Measurements from ENCODE around the gene MYH15. TPM values are rescaled to one million over a fixed set of nuclear protein-coding genes. Genes with fewer than 3 reads are reported as not detected.

MYH15 gene
- total and polyA plus RNA-seq, 2 of the 4 experiments (the other 2 are of a cell fraction) = 0.10 to 0.36 TPM

- dilution Hi-C loops (cut with HindIII; ENCODE audit: low sequenced_read_pairs, unreplicated experiment) = no loop called here
- no CpG with 5 or more reads among the region's 1 CpG for WGBS, 2 experiments (ENCODE audit: extremely low coverage in 2 of 2, insufficient read length in 1 of 2)
Observed at GRCh38 chr3:108497271-108497670, 13.1 kb downstream of the MYH15 start.

More at GRCh38 chr3:108497271-108497670, 13.1 kb downstream of the MYH15 start:
- ChIA-PET POLR2A (ENCODE audit: unreplicated experiment) (no interaction called here), CTCF (no interaction called here)
- Histone ChIP-seq H4K8ac (ENCODE audit: low read depth in 2 of 2, low read length in 2 of 2) (no peak overlapping the region), H4K20me1 (ENCODE audit: insufficient read depth, low read length) (no peaks in the 10 kb centered on the region), H3K36me3 (ENCODE audit: control insufficient read depth, insufficient read depth, low read length) (no peaks in the 10 kb centered on the region), H3K4me2 (ENCODE audit: low read depth, low read length) (no peak overlapping the region), H3K4me1 (ENCODE audit: control insufficient read depth, insufficient read depth, low read length) (no peaks in the 10 kb centered on the region), H3K56ac (ENCODE audit: extremely low read depth, insufficient read depth, low read length) (no peak overlapping the region), H2BK120ac (ENCODE audit: low read depth, low read length) (no peak overlapping the region), H3K9ac (ENCODE audit: low read depth, low read length) (no peak overlapping the region), H3K23ac (ENCODE audit: low read depth, low read length) (no peak overlapping the region), H3K27ac (ENCODE audit: insufficient read depth, low read length) (no peak overlapping the region), H3K27me3 (ENCODE audit: control insufficient read depth, insufficient read depth, low read length) (no peaks in the 10 kb centered on the region), H3K18ac (ENCODE audit: low read depth, low read length) (no peak overlapping the region), H3K4ac (ENCODE audit: low read depth, low read length) (no peak overlapping the region), H2AFZ (replicated peaks; ENCODE audit: low read length, poor library complexity) (no peak overlapping the region), H4K5ac (ENCODE audit: low read depth, low read length) (no peak overlapping the region), H2BK15ac (ENCODE audit: low read depth, low read length) (no peak overlapping the region), H3K9me1 (ENCODE audit: insufficient read depth, low read length) (no peaks in the 10 kb centered on the region), H3K4me3 (ENCODE audit: insufficient read depth, low read depth, low read length) (no peak overlapping the region), H3K9me3 (ENCODE audit: control insufficient read depth, insufficient read depth, low read length) (no peaks in the 10 kb centered on the region), H2BK5ac (ENCODE audit: low read depth, low read length, poor library complexity, severe bottlenecking) (no peak overlapping the region), H3K14ac (replicated peaks; ENCODE audit: low read depth, low read length) (no peak overlapping the region), H2AK9ac (replicated peaks; ENCODE audit: low read depth, low read length, poor library complexity) (no peak overlapping the region), H2BK20ac (ENCODE audit: low read depth, low read length) (no peak overlapping the region), H2AK5ac (ENCODE audit: low read depth, low read length) (no peak overlapping the region), H4K91ac (ENCODE audit: insufficient read depth, low read depth, low read length) (no peak overlapping the region), H3K79me1 (ENCODE audit: low read depth in 1 of 2, low read length in 2 of 2) (no peaks in the 10 kb centered on the region)
- ATAC-seq (ENCODE audit: low read depth) (no peak), DNase-seq (no peak)
- intact Hi-C loops (cut with micrococcal nuclease) (no loop called here), in situ Hi-C loops (cut with MboI; ENCODE audit: low sequenced_read_pairs) (loop anchor here (10.0 kb wide), 1 partner anchor 418 kb away; no protein-coding TSS in a partner anchor)
- no TSS peak for BruUV-seq (replicated peaks)
- TF ChIP-seq MAFK (IDR thresholded peaks at IDR 0.05; ENCODE audit: low read depth, low read length) (no peak), BHLHE40 (IDR thresholded peaks at IDR 0.05; ENCODE audit: low read depth, low read length) (no peak), MXI1 (IDR thresholded peaks at IDR 0.05; ENCODE audit: borderline replicate concordance, low read depth, low read length) (no peak), CEBPB (IDR thresholded peaks at IDR 0.05; ENCODE audit: low read depth, low read length) (no peak), RFX5 (IDR thresholded peaks at IDR 0.05; ENCODE audit: low read depth, low read length) (no peak), FOS (IDR thresholded peaks at IDR 0.05; ENCODE audit: low read depth, low read length) (no peak), SMC3 (IDR thresholded peaks at IDR 0.05; ENCODE audit: low read depth, low read length) (no peak), NFE2L2 (IDR thresholded peaks at IDR 0.05; ENCODE audit: low read depth, low read length) (no peak), USF2 (IDR thresholded peaks at IDR 0.05; ENCODE audit: low read depth, low read length) (no peak), ELK1 (IDR thresholded peaks at IDR 0.05; ENCODE audit: borderline replicate concordance, low read depth, low read length) (no peak), MAZ (IDR thresholded peaks at IDR 0.05; ENCODE audit: borderline replicate concordance, low read depth, low read length) (no peak), CHD1 (IDR thresholded peaks at IDR 0.05; ENCODE audit: low read depth, low read length) (no peak), RCOR1 (IDR thresholded peaks at IDR 0.05; ENCODE audit: insufficient replicate concordance, low read length) (no peak), RAD21 (IDR thresholded peaks at IDR 0.05; ENCODE audit: low read length) (no peak)
- TF ChIP-seq, protein P1, sequence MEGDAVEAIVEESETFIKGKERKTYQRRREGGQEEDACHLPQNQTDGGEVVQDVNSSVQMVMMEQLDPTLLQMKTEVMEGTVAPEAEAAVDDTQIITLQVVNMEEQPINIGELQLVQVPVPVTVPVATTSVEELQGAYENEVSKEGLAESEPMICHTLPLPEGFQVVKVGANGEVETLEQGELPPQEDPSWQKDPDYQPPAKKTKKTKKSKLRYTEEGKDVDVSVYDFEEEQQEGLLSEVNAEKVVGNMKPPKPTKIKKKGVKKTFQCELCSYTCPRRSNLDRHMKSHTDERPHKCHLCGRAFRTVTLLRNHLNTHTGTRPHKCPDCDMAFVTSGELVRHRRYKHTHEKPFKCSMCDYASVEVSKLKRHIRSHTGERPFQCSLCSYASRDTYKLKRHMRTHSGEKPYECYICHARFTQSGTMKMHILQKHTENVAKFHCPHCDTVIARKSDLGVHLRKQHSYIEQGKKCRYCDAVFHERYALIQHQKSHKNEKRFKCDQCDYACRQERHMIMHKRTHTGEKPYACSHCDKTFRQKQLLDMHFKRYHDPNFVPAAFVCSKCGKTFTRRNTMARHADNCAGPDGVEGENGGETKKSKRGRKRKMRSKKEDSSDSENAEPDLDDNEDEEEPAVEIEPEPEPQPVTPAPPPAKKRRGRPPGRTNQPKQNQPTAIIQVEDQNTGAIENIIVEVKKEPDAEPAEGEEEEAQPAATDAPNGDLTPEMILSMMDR (conservative IDR thresholded peaks at IDR 0.05; ENCODE audit: low read depth, low read length) = no peak

All from IMR-90 (cell line).